ENCODE measurements around the gene OTULIN. TPM values are rescaled to one million over a fixed set of nuclear protein-coding genes. Genes with fewer than 3 reads are reported as not detected.
A peak's percentile ranks its signal among the peaks of the same experiment; 100 is the strongest.

Gene OTULIN
- total RNA-seq, 2 donors from 2014 or later: 20.1 to 22.2 TPM

DNA sequence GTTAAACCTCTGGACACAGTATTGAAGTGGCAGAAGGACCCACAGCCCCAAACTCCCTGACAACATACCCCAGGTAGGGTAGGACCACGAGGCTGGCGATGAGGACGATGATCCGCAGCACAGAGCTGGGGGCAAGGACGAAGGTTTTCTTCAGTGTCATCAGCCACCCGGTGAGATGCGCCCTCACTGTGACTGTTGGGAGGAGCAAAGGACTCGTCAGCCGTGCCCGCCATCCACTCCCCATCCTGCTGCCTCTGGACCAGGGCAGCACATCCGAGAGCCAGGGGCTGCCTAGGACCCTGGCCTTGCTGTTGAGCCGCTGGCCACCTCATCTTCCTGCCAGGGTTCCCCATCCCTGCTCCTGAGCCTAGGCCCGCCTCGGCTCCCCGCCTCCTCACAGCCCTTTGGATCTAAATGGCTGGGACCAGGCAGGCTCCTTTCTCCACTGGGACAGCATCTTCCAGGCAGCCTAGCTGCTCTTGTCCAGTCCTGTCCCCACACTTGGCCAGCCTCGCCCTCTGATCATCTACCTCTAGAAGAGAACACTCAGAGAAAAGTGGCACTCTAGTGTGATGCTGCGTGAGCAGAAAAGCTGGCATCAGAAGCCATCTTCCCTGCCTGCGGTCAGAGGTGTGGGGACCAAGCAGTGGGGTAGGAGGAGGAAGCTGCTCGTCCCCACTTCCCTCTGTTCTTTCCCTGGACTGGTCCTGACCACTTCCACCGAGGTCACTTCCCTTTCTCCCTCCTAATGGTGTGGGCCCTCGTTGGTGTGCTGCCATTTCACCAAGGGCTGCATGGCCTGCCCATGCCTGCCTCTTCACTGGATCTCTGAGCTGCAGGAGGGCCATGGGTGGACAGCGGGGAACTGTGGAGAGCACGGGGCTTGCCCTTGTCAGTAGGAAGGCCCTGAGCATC, 49.2 kb downstream of the OTULIN start:
- peak in 1 of 2 donors; percentile 37 for ATAC-seq
- no peak for DNase-seq
- intact Hi-C loops (cut with DNase I): no loop called here

DNA sequence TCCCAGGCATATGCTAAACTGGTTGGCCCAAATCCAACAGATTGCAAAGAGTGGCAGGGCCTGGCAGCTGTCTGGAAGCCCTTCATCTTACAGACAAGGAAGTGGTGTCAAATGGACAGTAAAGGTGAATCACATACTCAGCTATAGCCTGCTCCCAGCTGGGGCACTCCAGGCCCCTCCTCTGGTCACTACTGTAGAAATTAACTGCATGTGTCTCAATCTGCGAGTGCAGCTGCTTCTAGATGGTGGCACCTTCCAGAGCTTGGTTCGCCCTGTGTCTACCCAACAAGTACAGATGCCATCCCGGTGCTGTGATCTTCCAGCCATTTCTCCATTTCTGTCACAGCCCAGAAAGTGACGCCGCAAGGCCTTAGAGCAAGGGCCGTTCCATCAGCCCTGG, 50.2 kb downstream of the OTULIN start:
- DNase-seq (no peak), ATAC-seq (peak; percentile 31 to 43)
- intact Hi-C loops (cut with DNase I): no loop called here

DNA sequence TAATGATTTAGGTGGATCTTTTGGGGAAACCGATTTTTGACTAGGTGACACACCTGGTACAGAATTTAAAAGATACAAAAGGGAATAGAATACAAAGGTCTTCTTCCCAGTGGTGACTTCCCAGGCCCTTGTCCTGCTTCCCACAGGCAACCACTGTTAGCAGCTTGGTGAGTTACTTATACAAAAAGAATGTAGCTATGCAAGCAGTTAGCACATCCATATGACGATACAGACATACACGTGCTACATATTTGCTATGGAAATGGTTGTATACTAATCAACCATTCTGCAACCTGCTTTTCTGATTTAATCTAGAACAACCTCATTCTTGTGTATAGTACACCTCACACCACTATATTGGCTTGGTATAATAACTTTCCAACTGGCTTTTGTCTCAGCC, 51.0 kb downstream of the OTULIN start:
- intact Hi-C loops (cut with DNase I): no loop called here
- ATAC-seq (no peak), DNase-seq (no peak)

DNA sequence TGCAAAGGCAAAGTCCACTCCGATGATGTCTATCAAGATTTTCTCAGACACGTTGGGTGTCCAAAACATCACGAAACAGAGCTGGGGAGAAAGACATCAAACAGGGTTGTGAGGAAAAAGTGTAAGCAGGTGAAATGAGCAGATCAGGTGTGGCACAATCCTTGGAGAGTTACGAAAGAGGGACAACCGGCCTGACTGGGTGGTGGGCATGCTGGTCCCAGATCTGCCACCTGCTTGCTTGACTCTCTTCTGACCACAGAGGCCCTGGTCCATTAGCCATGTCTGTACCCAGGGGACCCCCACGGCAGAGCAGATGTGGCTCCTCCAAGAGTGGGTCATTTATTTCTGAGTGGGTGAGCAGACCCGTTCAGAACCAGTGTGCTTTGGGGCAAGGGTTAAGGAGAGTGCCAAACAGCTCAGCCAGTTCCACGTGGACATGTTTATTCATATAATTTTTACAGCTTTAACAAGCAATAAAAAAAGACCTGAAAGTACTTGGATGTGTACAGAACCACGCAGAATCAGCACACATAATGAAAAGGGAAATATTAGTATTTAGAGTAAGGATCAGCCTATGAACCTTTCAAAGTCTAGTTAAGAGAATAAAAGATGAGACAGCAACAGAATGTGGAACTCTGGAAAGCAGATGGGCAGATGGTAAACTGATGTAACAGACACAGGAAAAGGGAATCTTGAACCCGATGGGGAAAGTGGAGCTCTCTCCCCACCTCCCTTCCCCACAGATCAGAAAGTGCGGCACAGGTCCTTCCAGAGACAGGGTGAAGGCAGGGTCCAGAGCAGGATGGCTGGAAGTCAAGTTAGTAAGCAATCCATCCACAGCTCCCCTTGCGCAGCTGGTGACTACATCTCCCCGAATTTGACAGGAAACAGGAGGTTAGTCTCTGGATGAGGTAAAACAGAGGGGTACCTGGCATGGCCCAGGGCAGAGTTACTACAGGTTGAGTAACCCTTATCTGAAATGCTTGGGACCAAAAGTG, 52.5 kb downstream of the OTULIN start:
- ATAC-seq (no peak), DNase-seq (no peak)
- intact Hi-C loops (cut with DNase I): no loop called here

DNA sequence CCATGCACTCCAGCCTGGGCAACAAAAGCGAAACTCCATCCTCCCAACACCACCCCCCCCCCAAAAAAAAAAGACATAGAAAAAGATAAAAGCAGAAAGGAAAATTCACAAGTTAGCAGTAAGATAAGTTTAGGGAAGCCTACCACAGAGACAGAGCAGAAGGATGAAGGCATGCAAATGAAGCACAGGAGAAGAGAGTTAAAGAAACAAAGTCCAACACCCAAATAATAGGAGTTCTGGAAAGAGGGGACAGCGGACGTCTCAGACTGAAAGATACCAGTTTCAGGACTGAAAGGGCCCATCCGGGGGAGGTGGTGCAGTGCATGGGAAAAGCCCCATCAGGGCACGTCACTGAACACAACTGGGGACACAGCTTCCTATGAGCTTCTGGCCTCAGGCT, 54.3 kb downstream of the OTULIN start:
- intact Hi-C loops (cut with DNase I): no loop called here
- no peak for ATAC-seq

GRCh38 chr5:14720236-14720923, 55.9 kb downstream of the OTULIN start:
- DNase-seq (no peak), ATAC-seq (no peak)
- intact Hi-C loops (cut with DNase I): loop anchor here in 1 of 2 donors (5.0 kb wide), 1 partner anchor 292 kb away; no protein-coding TSS in a partner anchor

More for the DNA sequence above, 54.3 kb downstream of the OTULIN start:
- no peak for DNase-seq

- DNase-seq (no peak), ATAC-seq (no peak)
- intact Hi-C loops (cut with DNase I): loop anchor here in 1 of 2 donors (5.0 kb wide), 1 partner anchor 290 kb away; no protein-coding TSS in a partner anchor
These were observed 57.6 kb downstream of the OTULIN start for GRCh38 chr5:14721990-14722656.

DNA sequence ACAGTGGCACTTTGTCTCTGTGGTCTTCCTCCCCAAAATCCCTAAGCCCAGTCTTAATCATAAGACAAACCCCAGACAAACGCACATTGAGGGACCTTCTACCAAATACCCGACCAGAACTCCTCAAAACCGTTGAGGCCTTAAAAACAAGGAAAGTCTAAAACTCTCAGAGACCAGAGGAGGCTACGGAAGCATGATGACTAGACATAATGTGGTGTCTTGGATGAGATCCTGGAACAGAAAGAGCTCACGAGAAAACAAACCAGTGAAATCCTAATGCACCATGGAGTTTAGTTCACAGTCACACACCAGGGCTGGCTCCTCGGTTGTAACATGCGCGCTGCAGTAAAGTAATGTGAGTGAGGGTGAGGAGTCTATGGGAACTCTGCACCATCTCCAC, 58.4 kb downstream of the OTULIN start:
- no peak for DNase-seq
- intact Hi-C loops (cut with DNase I): loop anchor here in 1 of 2 donors (5.0 kb wide), 1 partner anchor 289 kb away; no protein-coding TSS in a partner anchor
- no peak for ATAC-seq

GRCh38 chr5:14723701-14724132, 59.2 kb downstream of the OTULIN start:
- intact Hi-C loops (cut with DNase I): loop anchor here in 1 of 2 donors (5.0 kb wide), 1 partner anchor 289 kb away; no protein-coding TSS in a partner anchor
- ATAC-seq: no peak
- no peak for DNase-seq

DNA sequence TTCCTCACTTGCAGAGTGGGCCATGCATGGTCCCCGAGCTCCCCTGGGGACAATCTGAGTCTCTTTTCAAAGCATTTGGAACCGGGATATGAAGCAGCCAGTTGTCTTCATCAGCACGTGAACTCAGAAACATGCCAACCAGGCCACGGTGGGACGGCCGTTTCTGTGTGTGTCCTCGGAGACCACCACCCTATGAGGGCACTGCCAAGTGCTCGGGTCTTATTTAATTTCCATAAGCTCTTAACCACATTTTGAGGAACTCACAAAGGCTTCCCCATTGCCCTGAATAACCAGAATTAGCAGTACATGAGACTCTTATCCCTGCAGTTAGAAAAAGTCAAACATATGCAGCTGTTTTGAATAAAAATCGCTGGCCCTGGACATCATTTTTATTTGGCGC, 60.1 kb downstream of the OTULIN start:
- ATAC-seq (no peak), DNase-seq (no peak)
- intact Hi-C loops (cut with DNase I): loop anchor here (5.0 kb wide), 3 partner anchors 148 to 288 kb away; partner anchors contain the start of gene ANKH (in 1 of the 2)

- DNase-seq: no peak
- ATAC-seq: peak in 1 of 2 donors; percentile 20
- intact Hi-C loops (cut with DNase I): loop anchor here (5.0 kb wide), 2 partner anchors 146 to 276 kb away; partner anchors contain the start of gene ANKH (in 1 of the 2)
These were observed 61.7 kb downstream of the OTULIN start for GRCh38 chr5:14726066-14726838.

- DNase-seq: peak; percentile 79
- ATAC-seq: peak; percentile 71 to 83
- intact Hi-C loops (cut with DNase I): loop anchor here (1.0 to 5.0 kb wide), 3 partner anchors 145 to 276 kb away; partner anchors contain the start of gene ANKH (in 1 of the 2)
These were observed 62.9 kb downstream of the OTULIN start for GRCh38 chr5:14727428-14727865.

- DNase-seq: no peak
- no peak for ATAC-seq
- intact Hi-C loops (cut with DNase I): loop anchor here (1.0 to 5.0 kb wide), 3 partner anchors 144 to 275 kb away; partner anchors contain the start of gene ANKH (in 1 of the 2)
These were observed 63.5 kb downstream of the OTULIN start for GRCh38 chr5:14727928-14728458.

- DNase-seq: no peak
- intact Hi-C loops (cut with DNase I): loop anchor here (5.0 kb wide), 2 partner anchors 144 to 274 kb away; partner anchors contain the start of gene ANKH (in 1 of the 2)
- no peak for ATAC-seq
These were observed 64.0 kb downstream of the OTULIN start for GRCh38 chr5:14728459-14728938.

DNA sequence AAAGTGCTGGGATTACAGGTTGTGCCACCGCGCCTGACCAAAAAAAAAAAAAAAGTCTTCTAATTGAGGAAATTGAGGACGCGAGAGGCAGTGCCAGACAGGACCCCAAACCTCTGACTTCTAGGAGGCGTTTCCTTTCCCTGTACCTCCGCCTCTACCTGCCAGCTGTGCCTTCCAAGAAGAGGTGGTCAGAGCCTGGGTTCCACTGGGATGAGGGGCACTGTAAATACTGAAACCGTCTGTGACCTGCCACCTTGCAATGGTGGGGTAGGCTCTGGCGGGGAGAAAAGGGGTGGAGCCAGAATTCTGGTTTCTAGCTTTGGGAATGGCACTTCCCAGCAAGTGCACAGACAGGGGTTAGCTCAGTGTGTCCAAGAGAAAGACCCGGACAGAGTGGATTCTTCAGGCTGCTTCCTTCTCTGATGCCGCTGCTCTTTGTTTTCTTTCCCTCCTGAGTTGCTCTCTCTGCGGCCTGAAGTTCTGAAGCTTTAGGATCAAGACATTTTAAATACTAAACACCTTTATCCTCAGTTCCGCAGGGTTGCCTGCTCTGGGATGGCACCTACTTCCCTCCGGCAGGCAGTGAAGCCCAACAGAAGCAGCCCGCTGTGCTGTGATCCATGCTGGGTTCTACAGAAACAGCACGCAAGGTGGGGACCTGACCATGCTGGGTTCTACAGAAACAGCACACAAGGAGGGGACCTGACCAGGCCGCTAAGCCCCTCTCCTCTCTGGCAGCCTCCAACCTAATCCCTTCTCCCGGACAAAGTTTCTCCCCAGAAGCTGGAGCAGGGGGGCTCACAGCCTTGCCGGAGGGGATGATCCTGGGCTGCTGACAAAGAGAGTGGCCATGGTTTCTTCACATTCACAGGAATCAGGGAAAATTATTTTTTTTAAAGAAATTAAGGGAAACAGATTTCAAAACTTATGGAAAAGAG, 65.2 kb downstream of the OTULIN start:
- intact Hi-C loops (cut with DNase I): loop anchor here (5.0 to 10.0 kb wide), 3 partner anchors 143 to 273 kb away; partner anchors contain the start of gene ANKH (in 2 of the 2)
- ATAC-seq (no peak), DNase-seq (no peak)

Data from left cardiac atrium (tissue), 4 donors.